HG02973 (cell line): ENCODE results near the gene CEMP1.

Experiments
- ATAC-seq: cut with Tn5 transposase; IDR thresholded peaks from one replicate; pipeline ENCODE4 v1.9.1; 2021; ENCODE audit warnings: moderate library complexity; ENCODE audit not compliant: unreplicated experiment

Gene CEMP1

GRCh38 chr16:2505695-2506094 is 25.5 kb downstream of the CEMP1 start:
- ATAC-seq = no peak

- ATAC-seq = no peak
Measured at GRCh38 chr16:2501946-2502895, 29.0 kb downstream of the CEMP1 start.

GRCh38 chr16:2500918-2501750 is 30.1 kb downstream of the CEMP1 start:
- ATAC-seq = no peak

- no peak for ATAC-seq
Measured at GRCh38 chr16:2500430-2500917, 30.7 kb downstream of the CEMP1 start.

- ATAC-seq = no peak
Measured at GRCh38 chr16:2499890-2500429, 31.2 kb downstream of the CEMP1 start.

- ATAC-seq = no peak
Measured at GRCh38 chr16:2499454-2499853, 31.8 kb downstream of the CEMP1 start.

GRCh38 chr16:2498531-2499253 is 32.5 kb downstream of the CEMP1 start:
- ATAC-seq = no peak

GRCh38 chr16:2497695-2498484 is 33.3 kb downstream of the CEMP1 start:
- no peak for ATAC-seq

GRCh38 chr16:2497116-2497630 is 34.0 kb downstream of the CEMP1 start:
- ATAC-seq = no peak

- ATAC-seq = no peak
Measured at GRCh38 chr16:2496223-2497115, 34.7 kb downstream of the CEMP1 start.

GRCh38 chr16:2495041-2495440 is 36.2 kb downstream of the CEMP1 start:
- no peak for ATAC-seq

- no peak for ATAC-seq
Measured at GRCh38 chr16:2494616-2495015, 36.6 kb downstream of the CEMP1 start.

- ATAC-seq = no peak
Measured at GRCh38 chr16:2493605-2494004, 37.6 kb downstream of the CEMP1 start.

- ATAC-seq = no peak
Measured at GRCh38 chr16:2492292-2492691, 38.9 kb downstream of the CEMP1 start.

GRCh38 chr16:2490190-2491105 is 40.8 kb downstream of the CEMP1 start:
- ATAC-seq = no peak

- no peak for ATAC-seq
Measured at GRCh38 chr16:2489581-2489980, 41.6 kb downstream of the CEMP1 start.

- no peak for ATAC-seq
Measured at GRCh38 chr16:2487903-2488531, 43.2 kb downstream of the CEMP1 start.
